Neuron (in vitro differentiated cells): Measurements from ENCODE around the gene ORM2.
"Not testable (repeated sequence)": the region's sequence is repeated elsewhere in the genome, so short reads cannot be mapped to it uniquely, and the experiment has no call there.

Experiments
- H2AFZ ChIP-seq: one replicate; pipeline ENCODE4 v1.6.1; 2013; ENCODE audit warnings: low read depth, mild to moderate bottlenecking, inconsistent platforms, low read length, moderate library complexity
- H3K27me3 ChIP-seq: one replicate; pipeline ENCODE4 v1.6.1; 2013; ENCODE audit warnings: low read length; ENCODE audit not compliant: insufficient read depth
- H3K36me3 ChIP-seq: one replicate; pipeline ENCODE4 v1.6.1; 2013; ENCODE audit warnings: low read length; ENCODE audit not compliant: insufficient read depth
- H3K4me1 ChIP-seq: one replicate; pipeline ENCODE4 v1.6.1; 2013; ENCODE audit warnings: low read length; ENCODE audit not compliant: insufficient read depth
- H3K4me3 ChIP-seq: 2 replicates; pipeline ENCODE4 v1.5.1; 2013; ENCODE audit warnings: mild to moderate bottlenecking, low read length, moderate library complexity
- H3K9me3 ChIP-seq: one replicate; pipeline ENCODE4 v1.6.1; 2013; ENCODE audit warnings: low read length

The ORM2 gene

DNA sequence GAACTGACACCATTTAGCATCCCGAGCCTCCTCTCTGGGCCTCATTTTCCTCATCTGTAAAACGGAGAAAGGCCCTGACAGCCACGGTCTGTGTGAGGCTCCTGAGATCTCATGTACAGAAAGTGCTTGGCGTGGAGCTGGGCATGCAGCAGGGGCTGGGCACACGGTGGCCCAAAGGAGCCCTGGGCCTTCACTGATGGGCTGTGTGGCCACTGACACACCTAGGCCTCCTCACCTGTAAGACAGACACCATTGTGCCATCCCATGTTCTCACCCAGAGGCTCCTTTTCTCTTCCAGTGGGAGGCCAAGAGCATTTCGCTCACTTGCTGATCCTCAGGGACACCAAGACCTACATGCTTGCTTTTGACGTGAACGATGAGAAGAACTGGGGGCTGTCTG lies 5.2 kb upstream of the ORM2 start:
- Histone ChIP-seq H3K9me3 (no peaks in the 10 kb centered on the region), H3K36me3 (no peaks in the 10 kb centered on the region), H2AFZ (no peak overlapping the region), H3K4me3 (no peak overlapping the region), H3K4me1 (no peaks in the 10 kb centered on the region), H3K27me3 (peaks cover 7% of the 10 kb centered on the region)

GRCh38 chr9:114324965-114325364 lies 4.7 kb upstream of the ORM2 start:
- not testable (repeated sequence) for H2AFZ ChIP-seq, H3K4me1 ChIP-seq, H3K36me3 ChIP-seq

DNA sequence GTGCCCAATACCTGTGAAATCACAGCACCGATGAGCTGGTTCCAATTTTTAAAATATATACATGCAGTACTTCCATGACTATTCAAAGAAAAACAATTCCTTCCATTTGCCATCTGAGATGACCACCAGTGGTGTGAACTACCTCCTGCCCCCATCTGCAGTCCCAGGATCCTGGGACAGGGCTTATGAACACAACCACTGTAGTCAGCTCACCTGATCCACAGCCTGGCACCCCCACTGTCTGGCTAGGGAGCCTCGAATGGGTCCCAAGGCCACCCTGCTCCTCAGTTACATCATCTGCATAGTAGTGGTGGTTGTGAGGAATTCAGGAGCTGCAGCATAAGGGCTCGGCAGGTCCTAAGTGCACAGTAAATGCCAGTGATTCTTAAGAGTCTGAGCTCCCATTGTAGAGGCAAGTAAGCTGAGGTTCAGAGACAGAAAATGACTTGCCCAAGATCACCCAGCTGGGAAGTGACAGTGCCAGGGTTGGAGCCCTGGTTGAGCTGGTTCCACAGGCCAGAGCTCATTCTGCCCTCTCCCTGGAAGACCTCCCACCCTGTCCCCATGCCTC lies 3.9 kb upstream of the ORM2 start:
- H3K36me3 ChIP-seq, H3K4me3 ChIP-seq, H3K27me3 ChIP-seq, H3K9me3 ChIP-seq, H2AFZ ChIP-seq, H3K4me1 ChIP-seq: not testable (repeated sequence)

More at GRCh38 chr9:114324965-114325364, 4.7 kb upstream of the ORM2 start:
- H3K27me3 ChIP-seq, H3K4me3 ChIP-seq, H3K9me3 ChIP-seq: not testable (repeated sequence)

DNA sequence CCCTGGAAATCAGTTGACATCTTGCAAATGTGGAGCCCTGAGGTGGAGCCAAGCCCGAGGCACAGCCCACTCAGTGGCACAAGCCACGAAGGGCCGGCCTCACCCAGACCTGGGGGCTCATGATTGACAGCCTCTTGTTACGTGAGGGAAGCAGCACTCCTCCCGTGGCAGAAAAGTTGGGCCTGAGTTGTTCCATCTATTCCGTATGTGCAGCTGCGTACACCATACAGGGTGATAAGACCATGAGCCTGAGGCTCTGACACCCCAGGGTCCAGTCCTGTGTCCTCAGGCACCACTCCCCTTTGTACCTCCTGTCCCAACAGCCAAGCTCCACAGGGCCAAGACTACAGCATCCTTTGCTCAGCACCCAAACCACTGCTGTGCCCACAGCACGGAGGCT lies 1.9 kb upstream of the ORM2 start:
- Histone ChIP-seq H3K36me3 (no peaks in the 10 kb centered on the region), H3K27me3 (peaks cover 7% of the 10 kb centered on the region), H2AFZ (no peak overlapping the region), H3K9me3 (no peaks in the 10 kb centered on the region), H3K4me3 (no peak overlapping the region), H3K4me1 (no peaks in the 10 kb centered on the region)

- not testable (repeated sequence) for H3K4me3 ChIP-seq, H3K27me3 ChIP-seq
These were observed 1.3 kb upstream of the ORM2 start for GRCh38 chr9:114328357-114328820.

GRCh38 chr9:114328937-114329624 lies 588 bp upstream of the ORM2 start:
- H3K36me3 ChIP-seq = not testable (repeated sequence)

More at GRCh38 chr9:114328357-114328820, 1.3 kb upstream of the ORM2 start:
- H3K36me3 ChIP-seq, H3K4me1 ChIP-seq, H3K9me3 ChIP-seq, H2AFZ ChIP-seq: not testable (repeated sequence)

DNA sequence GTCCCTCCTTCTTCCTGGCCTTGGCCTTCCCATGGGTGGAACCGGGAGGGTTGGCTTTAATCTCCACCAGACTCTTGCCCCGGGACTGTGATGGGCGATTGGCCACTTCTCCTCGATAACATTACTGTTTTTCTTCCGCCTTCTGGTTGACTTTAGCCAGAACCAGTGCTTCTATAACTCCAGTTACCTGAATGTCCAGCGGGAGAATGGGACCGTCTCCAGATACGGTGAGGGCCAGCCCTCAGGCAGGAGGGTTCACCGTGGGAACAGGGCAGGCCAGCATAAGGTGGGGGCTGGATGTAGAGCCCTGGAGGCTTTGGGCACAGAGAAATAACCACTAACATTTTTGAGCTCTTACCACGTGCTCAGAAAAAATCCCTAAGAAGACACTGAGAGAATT lies 967 bp downstream of the ORM2 start:
- Histone ChIP-seq H3K27me3 (peaks cover 2% of the 10 kb centered on the region), H3K4me1 (no peaks in the 10 kb centered on the region), H3K4me3 (no peak overlapping the region), H3K36me3 (no peaks in the 10 kb centered on the region), H2AFZ (no peak overlapping the region), H3K9me3 (no peaks in the 10 kb centered on the region)

More at GRCh38 chr9:114328937-114329624, 588 bp upstream of the ORM2 start:
- H3K27me3 ChIP-seq, H3K4me3 ChIP-seq, H3K9me3 ChIP-seq, H2AFZ ChIP-seq, H3K4me1 ChIP-seq: not testable (repeated sequence)

GRCh38 chr9:114331229-114332195 lies 1.8 kb downstream of the ORM2 start:
- not testable (repeated sequence) for H2AFZ ChIP-seq, H3K36me3 ChIP-seq, H3K4me1 ChIP-seq, H3K4me3 ChIP-seq, H3K27me3 ChIP-seq, H3K9me3 ChIP-seq

DNA sequence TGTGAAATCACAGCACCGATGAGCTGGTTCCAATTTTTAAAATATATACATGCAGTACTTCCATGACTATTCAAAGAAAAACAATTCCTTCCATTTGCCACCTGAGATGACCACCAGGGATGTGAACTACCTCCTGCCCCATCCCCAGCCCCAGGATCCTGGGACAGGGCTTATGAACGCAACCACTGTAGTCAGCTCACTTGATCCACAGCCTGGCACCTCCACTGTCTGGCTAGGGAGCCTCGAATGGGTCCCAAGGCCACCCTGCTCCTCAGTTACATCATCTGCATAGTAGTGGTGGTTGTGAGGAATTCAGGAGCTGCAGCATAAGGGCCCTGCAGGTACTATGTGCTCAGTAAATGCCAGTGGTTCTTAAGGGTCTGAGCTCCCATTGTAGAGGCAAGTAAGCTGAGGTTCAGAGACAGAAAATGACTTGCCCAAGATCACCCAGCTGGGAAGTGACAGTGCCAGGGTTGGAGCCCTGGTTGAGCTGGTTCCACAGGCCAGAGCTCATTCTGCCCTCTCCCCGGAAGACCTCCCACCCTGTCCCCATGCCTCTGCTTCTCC lies 2.9 kb downstream of the ORM2 start:
- H2AFZ ChIP-seq, H3K4me3 ChIP-seq, H3K9me3 ChIP-seq, H3K36me3 ChIP-seq, H3K27me3 ChIP-seq, H3K4me1 ChIP-seq: not testable (repeated sequence)

DNA sequence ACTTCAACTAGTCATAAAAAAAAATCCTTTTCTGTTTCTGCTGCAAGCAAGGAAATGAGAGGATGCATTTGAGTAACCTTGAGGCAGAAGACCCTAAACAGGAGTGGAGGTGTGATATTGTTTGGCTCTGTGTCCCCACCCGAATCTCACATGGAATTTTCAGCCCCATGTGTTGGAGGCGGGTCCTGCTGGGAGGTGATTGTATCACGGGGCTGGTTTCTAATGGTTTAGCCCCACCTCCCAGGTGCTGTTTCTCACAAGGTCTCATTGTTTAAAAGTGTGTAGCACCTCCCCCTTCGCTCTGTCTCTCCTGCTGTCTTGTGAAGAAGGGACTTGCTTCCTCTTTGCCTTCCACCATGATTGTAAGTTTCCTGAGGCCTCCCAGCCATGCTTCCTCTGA lies 4.0 kb downstream of the ORM2 start:
- H3K27me3 ChIP-seq, H3K4me3 ChIP-seq, H3K9me3 ChIP-seq, H3K36me3 ChIP-seq, H2AFZ ChIP-seq, H3K4me1 ChIP-seq: not testable (repeated sequence)

DNA sequence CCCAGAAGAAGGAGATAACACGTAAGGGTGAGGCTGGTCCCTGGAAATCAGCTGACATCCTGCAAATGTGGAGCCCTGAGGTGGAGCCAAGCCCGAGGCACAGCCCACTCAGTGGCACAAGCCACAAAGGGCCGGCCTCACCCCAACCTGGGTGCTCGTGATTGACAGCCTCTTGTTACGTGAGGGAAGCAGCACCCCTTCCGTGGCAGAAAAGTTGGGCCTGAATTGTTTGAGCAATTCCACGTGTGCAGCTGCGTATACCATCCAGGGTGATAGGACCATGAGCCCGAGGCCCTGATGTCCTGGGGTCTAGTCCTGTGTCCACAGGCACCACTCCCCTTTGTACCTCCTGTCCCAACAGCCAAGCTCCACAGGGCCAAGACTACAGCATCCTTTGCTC lies 4.8 kb downstream of the ORM2 start:
- peaks cover 4% of the 10 kb centered on the region for H3K36me3 ChIP-seq
- H2AFZ ChIP-seq = no peak overlapping the region
- no peaks in the 10 kb centered on the region for H3K27me3 ChIP-seq
- no peaks in the 10 kb centered on the region for H3K9me3 ChIP-seq
- no peaks in the 10 kb centered on the region for H3K4me1 ChIP-seq
- no peak overlapping the region for H3K4me3 ChIP-seq

GRCh38 chr9:114335745-114336144 lies 6.1 kb downstream of the ORM2 start:
- Histone ChIP-seq H3K36me3 (peaks cover 4% of the 10 kb centered on the region), H2AFZ (no peak overlapping the region), H3K4me1 (no peaks in the 10 kb centered on the region), H3K4me3 (no peak overlapping the region), H3K27me3 (no peaks in the 10 kb centered on the region), H3K9me3 (no peaks in the 10 kb centered on the region)

- Histone ChIP-seq H3K4me3 (no peak overlapping the region), H3K9me3 (no peaks in the 10 kb centered on the region), H2AFZ (no peak overlapping the region), H3K36me3 (peaks cover 4% of the 10 kb centered on the region), H3K4me1 (no peaks in the 10 kb centered on the region), H3K27me3 (no peaks in the 10 kb centered on the region)
These were observed 6.5 kb downstream of the ORM2 start for GRCh38 chr9:114336157-114336556.
